ENCODE results near the gene SPO11. TPM values are rescaled to one million over a fixed set of nuclear protein-coding genes. Genes with fewer than 3 reads are reported as not detected.

SPO11 gene
- total RNA-seq, 4 donors from 2014 or later = not detected

DNA sequence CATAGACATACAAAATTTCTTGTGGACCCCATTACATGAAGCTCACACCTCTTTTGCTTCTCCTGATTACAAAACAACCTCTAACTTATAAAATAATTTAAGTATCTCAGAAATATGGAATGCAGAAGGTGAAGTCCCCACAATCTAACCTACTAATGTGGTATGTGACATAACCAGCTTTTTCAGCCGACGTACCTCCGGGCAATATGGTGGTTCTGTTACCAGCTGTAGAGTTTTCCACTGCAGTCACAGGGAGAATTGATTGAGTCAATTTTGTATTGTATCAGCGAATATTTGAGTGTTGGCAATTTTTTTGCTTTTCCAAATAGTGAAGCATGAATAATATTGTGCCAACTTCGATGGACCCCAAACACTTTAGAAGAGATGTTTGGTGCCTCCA, 15.7 kb upstream of the SPO11 start:
- Histone ChIP-seq H3K9me3 (no peaks in the 10 kb centered on the region), H3K4me3 (no peak overlapping the region), H3K36me3 (no peaks in the 10 kb centered on the region), H3K27me3 (no peaks in the 10 kb centered on the region), H3K4me1 (no peaks in the 10 kb centered on the region), H3K27ac (replicated peaks in 1 of 4) (no peak overlapping the region)
- DNase-seq (ENCODE audit: extremely low spot score) = no peak
- intact Hi-C loops (cut with DNase I) = no loop called here
- TF ChIP-seq POLR2AphosphoS5 (IDR thresholded peaks at IDR 0.05) = no peak
- no peak for TF ChIP-seq POLR2A (IDR thresholded peaks at IDR 0.05; ENCODE audit: low read depth)
- TF ChIP-seq, protein P1, sequence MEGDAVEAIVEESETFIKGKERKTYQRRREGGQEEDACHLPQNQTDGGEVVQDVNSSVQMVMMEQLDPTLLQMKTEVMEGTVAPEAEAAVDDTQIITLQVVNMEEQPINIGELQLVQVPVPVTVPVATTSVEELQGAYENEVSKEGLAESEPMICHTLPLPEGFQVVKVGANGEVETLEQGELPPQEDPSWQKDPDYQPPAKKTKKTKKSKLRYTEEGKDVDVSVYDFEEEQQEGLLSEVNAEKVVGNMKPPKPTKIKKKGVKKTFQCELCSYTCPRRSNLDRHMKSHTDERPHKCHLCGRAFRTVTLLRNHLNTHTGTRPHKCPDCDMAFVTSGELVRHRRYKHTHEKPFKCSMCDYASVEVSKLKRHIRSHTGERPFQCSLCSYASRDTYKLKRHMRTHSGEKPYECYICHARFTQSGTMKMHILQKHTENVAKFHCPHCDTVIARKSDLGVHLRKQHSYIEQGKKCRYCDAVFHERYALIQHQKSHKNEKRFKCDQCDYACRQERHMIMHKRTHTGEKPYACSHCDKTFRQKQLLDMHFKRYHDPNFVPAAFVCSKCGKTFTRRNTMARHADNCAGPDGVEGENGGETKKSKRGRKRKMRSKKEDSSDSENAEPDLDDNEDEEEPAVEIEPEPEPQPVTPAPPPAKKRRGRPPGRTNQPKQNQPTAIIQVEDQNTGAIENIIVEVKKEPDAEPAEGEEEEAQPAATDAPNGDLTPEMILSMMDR (IDR thresholded peaks at IDR 0.05) = no peak
- no peak for TF ChIP-seq EP300 (IDR thresholded peaks at IDR 0.05)
- 86% methylated on average over 5 of the region's 5 CpGs for WGBS

DNA sequence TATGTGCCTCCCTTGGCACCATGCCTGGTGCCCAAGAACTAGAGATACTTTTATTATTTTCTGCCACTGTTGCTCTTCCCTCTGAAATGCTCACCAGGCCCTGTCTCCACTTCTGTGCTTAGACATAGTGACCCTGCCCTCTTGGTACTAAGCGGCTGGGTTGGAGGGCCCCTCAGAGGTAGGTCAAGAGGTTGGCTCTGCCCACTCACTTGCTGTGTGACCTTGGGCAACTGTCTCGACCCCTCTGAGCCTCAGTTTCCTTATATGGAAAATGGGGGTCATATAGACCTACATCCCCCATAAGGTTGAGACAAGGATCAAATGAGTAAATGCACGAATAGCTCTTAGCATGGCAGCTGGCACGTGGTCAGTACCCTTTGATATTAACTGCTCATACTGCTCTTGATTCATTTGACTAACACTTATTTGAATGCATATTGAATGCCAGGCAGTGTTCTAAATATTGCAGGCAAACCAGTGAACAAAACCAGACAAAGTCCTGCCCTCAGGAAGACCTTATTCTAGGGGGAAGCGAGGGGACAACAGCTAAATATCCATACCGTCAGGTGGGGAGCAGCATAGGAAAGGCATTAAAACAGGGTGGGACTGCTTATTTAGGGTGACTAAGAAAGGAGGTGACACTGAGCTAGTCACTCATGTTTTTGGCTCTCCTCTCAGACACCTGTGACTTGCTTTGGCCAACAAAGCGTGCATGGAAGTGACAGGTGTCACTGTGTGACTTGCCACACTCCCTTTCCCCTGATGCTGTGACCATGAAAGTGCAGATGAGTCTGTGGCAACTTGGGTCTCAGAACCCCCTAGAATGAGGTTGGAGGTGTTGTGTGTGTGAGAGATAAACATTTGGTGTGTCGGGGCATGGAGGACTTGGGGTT, 14.3 kb upstream of the SPO11 start:
- TF ChIP-seq EP300 (IDR thresholded peaks at IDR 0.05) (no peak), POLR2AphosphoS5 (IDR thresholded peaks at IDR 0.05) (no peak), POLR2A (IDR thresholded peaks at IDR 0.05; ENCODE audit: low read depth) (no peak)
- TF ChIP-seq, protein P1 (IDR thresholded peaks at IDR 0.05) = no peak
- Histone ChIP-seq H3K27ac (replicated peaks in 1 of 4) (no peak overlapping the region), H3K27me3 (no peaks in the 10 kb centered on the region), H3K4me3 (no peak overlapping the region), H3K36me3 (no peaks in the 10 kb centered on the region), H3K4me1 (no peaks in the 10 kb centered on the region), H3K9me3 (no peaks in the 10 kb centered on the region)
- 81% methylated on average over 8 of the region's 8 CpGs for WGBS
- DNase-seq (ENCODE audit: extremely low spot score) = no peak
- intact Hi-C loops (cut with DNase I) = no loop called here

DNA sequence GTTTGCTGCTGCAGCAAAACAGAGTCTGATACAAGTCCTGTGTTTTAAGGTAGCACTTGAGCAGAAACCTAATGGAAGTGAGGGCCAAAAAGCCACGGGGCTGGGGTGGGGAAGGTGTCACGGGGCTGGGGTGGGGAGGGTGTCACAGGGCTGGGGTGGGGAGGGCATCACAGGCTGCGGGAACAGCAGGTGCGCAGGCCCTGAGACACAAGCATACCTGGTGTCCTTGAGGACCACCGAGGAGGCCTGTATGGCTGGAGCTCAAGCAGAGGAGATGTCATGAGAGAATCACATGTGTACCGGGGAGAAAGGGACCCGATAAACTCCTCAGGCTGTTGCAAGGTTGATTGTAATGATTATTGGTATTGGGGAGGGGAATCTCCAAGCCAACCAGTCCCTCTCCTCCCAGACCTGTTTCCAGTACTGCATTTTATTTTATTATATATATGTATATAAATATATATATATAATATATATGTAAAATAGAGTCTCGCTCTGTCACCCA, 13.6 kb upstream of the SPO11 start:
- over 99% methylated on average over 8 of the region's 8 CpGs for WGBS
- H3K36me3 ChIP-seq = no peaks in the 10 kb centered on the region

DNA sequence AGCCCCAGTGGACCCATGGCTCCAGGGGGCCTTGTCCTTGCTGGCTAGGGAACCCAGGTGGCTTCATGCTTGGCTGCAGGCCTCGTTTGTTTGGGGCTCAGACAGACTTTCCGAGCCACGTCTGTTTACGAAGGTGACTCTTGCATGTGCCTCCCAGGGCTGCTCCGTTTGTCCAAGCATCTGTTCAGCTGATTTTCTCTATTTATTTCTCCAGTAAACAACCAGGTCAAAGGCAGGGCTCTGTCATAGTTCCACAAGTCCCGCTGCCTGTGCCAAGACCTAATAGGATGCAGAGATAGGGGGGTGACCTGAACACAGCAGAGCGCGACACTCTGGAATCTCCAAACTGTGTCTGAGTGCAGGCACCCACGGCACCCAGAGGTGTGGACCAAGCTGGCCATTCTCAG, 12.8 kb upstream of the SPO11 start:
- peak; percentile 88 for DNase-seq (ENCODE audit: extremely low spot score)
- intact Hi-C loops (cut with DNase I) = no loop called here
- TF ChIP-seq EP300 (IDR thresholded peaks at IDR 0.05) (no peak), POLR2AphosphoS5 (IDR thresholded peaks at IDR 0.05) (no peak), POLR2A (IDR thresholded peaks at IDR 0.05; ENCODE audit: low read depth) (no peak)
- TF ChIP-seq, protein P1 (IDR thresholded peaks at IDR 0.05) = no peak
- Histone ChIP-seq H3K9me3 (no peaks in the 10 kb centered on the region), H3K27ac (replicated peaks in 1 of 4) (no peak overlapping the region), H3K4me1 (no peaks in the 10 kb centered on the region), H3K4me3 (no peak overlapping the region), H3K36me3 (no peaks in the 10 kb centered on the region), H3K27me3 (peaks cover 0 to 5% (median 0%) of the 10 kb centered on the region in 4 donors)
- WGBS = 84% methylated on average over 9 of the region's 9 CpGs

More for the DNA sequence above, 13.6 kb upstream of the SPO11 start:
- H3K27me3 ChIP-seq = no peaks in the 10 kb centered on the region
- peak; percentile 55 for DNase-seq (ENCODE audit: extremely low spot score)
- no peaks in the 10 kb centered on the region for H3K9me3 ChIP-seq
- H3K27ac ChIP-seq (replicated peaks in 1 of 4) = no peak overlapping the region
- intact Hi-C loops (cut with DNase I) = no loop called here
- H3K4me3 ChIP-seq = no peak overlapping the region
- TF ChIP-seq POLR2AphosphoS5 (IDR thresholded peaks at IDR 0.05) = no peak
- no peak for TF ChIP-seq EP300 (IDR thresholded peaks at IDR 0.05)
- TF ChIP-seq, protein P1 (IDR thresholded peaks at IDR 0.05) = no peak
- no peak for TF ChIP-seq POLR2A (IDR thresholded peaks at IDR 0.05; ENCODE audit: low read depth)
- H3K4me1 ChIP-seq = no peaks in the 10 kb centered on the region

Data from esophagus muscularis mucosa (tissue), 4 donors.